Skeletal muscle satellite cell (primary cell): ENCODE results near the gene C1QL4.

Experiments
- H3K27me3 ChIP-seq: 2 replicates; pipeline ENCODE4 v1.7.0; 2013; ENCODE audit warnings: low read length; ENCODE audit not compliant: control insufficient read depth, insufficient read depth
- H3K36me3 ChIP-seq: 2 replicates; pipeline ENCODE4 v1.7.0; 2013; ENCODE audit warnings: mild to moderate bottlenecking, control low read depth, low read length; ENCODE audit not compliant: insufficient read depth
- H3K4me1 ChIP-seq: 2 replicates; pipeline ENCODE4 v1.7.0; 2013; ENCODE audit warnings: low read length; ENCODE audit not compliant: control insufficient read depth, insufficient read depth
- H3K4me2 ChIP-seq: 2 replicates; pipeline ENCODE4 v1.7.0; 2013; ENCODE audit warnings: mild to moderate bottlenecking, low read length
- H3K4me3 ChIP-seq: 2 replicates; pipeline ENCODE4 v1.7.0; 2013; ENCODE audit warnings: low read length
- H3K9ac ChIP-seq: 2 replicates; pipeline ENCODE4 v1.7.0; 2013; ENCODE audit warnings: mild to moderate bottlenecking, low read depth, low read length, moderate library complexity
- H3K9me3 ChIP-seq: replicated peaks from 2 replicates; pipeline ENCODE4 v1.7.0; 2013; ENCODE audit warnings: mild to moderate bottlenecking, control low read depth, low read length

C1QL4 gene

DNA sequence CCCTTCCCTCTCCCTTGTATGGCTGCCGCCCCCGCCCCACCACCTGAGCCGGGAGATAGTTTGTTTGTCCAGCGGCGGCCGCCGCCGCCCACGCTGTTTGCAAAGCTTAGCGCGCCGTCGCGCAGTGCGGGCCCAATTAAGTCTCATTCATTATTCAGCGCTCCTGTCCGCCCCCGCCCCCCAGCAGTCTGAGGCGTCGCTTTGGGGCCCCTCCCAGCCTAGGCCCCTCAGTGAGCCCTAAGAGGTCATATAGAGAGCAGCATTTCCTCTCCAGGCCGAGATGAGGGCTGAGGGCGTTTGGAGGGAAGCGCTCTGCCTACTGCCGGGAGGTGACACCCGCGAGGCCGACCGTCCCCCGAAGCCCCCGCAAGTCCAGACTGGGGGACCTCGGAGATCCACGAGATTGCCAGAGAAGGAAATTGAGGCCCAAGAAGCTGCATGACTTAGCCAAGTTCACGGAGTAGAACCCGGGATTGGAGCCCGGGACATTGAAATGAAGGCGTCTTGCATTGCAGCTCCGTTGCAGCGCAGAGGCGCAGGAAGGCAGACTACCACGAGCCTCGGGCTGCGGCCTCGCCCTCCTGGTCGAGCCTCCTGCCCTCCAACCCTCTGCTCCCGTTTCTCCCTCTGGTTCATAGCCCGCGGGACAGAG, 9.8 kb upstream of the C1QL4 start, which contains the start of gene DNAJC22:
Gene DNAJC22, plus strand, starts transcription at position 230 of the 652 bp plus-strand sequence. CDS start 1,985 bp downstream, outside the sequence.
- Histone ChIP-seq H3K27me3 (peaks cover 35% of the 10 kb centered on the region), H3K9ac (peak within 1 kb of the TSS; percentile 46), H3K4me1 (peaks cover 49% of the 10 kb centered on the region)

GRCh38 chr12:49345825-49346658, 9.1 kb upstream of the C1QL4 start:
- Histone ChIP-seq H3K4me2 (peak overlapping the region; percentile 94), H3K9me3 (no peaks in the 10 kb centered on the region), H3K27me3 (peaks cover 38% of the 10 kb centered on the region), H3K9ac (peak overlapping the region; percentile 46), H3K4me3 (peak overlapping the region; percentile 67), H3K4me1 (peaks cover 49% of the 10 kb centered on the region), H3K36me3 (peaks cover under 1% of the 10 kb centered on the region)

More for the DNA sequence above, 9.8 kb upstream of the C1QL4 start, which contains the start of gene DNAJC22:
- Histone ChIP-seq H3K36me3 (peaks cover 2% of the 10 kb centered on the region), H3K4me2 (peak within 1 kb of the TSS; percentile 94), H3K9me3 (no peaks in the 10 kb centered on the region), H3K4me3 (peak within 1 kb of the TSS; percentile 67)

GRCh38 chr12:49345051-49345824, 8.2 kb upstream of the C1QL4 start:
- peaks cover 49% of the 10 kb centered on the region for H3K4me1 ChIP-seq
- peak overlapping the region; percentile 94 for H3K4me2 ChIP-seq
- peak overlapping the region; percentile 46 for H3K9ac ChIP-seq
- H3K36me3 ChIP-seq, result no peaks in the 10 kb centered on the region
- peak overlapping the region; percentile 67 for H3K4me3 ChIP-seq
- peaks cover 45% of the 10 kb centered on the region for H3K27me3 ChIP-seq
- H3K9me3 ChIP-seq, result no peaks in the 10 kb centered on the region

DNA sequence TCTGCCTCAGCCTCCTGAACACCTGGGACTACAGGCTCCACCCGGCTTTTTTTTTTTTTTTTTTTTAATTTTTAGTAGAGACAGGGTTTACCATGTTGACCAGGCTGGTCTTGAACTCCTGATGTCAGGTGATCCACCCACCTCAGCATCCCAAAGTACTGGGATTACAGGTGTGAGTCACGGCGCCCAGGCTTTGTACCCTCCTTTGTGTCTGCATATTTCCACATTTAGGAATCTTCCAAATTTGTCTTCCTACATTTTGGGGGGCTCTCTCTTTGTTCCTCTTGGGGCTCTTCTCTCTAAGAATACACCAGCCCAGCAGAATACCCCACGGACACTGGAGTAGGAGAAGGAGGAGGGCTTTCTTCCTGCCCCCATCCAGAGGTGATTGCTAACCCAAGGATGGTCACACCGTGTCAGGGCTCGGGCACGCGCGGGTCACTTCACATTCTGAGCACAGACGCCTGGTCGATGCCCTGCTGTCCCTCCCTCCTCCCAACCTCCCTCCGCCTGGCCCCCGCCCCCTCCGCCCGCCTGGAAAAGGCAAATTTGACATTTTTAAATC, 7.6 kb upstream of the C1QL4 start:
- Histone ChIP-seq H3K4me3 (no peak overlapping the region), H3K27me3 (peaks cover 48% of the 10 kb centered on the region)

GRCh38 chr12:49342914-49343731, 6.1 kb upstream of the C1QL4 start:
- no peaks in the 10 kb centered on the region for H3K9me3 ChIP-seq
- peaks cover 41% of the 10 kb centered on the region for H3K4me1 ChIP-seq
- H3K9ac ChIP-seq, result no peak overlapping the region

More for the DNA sequence above, 7.6 kb upstream of the C1QL4 start:
- H3K4me2 ChIP-seq, result no peak overlapping the region
- H3K9ac ChIP-seq, result no peak overlapping the region
- peaks cover 49% of the 10 kb centered on the region for H3K4me1 ChIP-seq
- no peaks in the 10 kb centered on the region for H3K36me3 ChIP-seq
- H3K9me3 ChIP-seq, result no peaks in the 10 kb centered on the region

GRCh38 chr12:49342066-49342913, 5.3 kb upstream of the C1QL4 start:
- Histone ChIP-seq H3K27me3 (peaks cover 53% of the 10 kb centered on the region), H3K9ac (peak overlapping the region; percentile 24), H3K36me3 (no peaks in the 10 kb centered on the region), H3K4me1 (peaks cover 33% of the 10 kb centered on the region), H3K9me3 (no peaks in the 10 kb centered on the region), H3K4me3 (peak overlapping the region; percentile 53), H3K4me2 (peak overlapping the region; percentile 81)

More at GRCh38 chr12:49342914-49343731, 6.1 kb upstream of the C1QL4 start:
- H3K27me3 ChIP-seq, result peaks cover 54% of the 10 kb centered on the region
- peak overlapping the region; percentile 53 for H3K4me3 ChIP-seq
- no peaks in the 10 kb centered on the region for H3K36me3 ChIP-seq
- peak overlapping the region; percentile 81 for H3K4me2 ChIP-seq

GRCh38 chr12:49341777-49342065, 4.7 kb upstream of the C1QL4 start:
- peaks cover 50% of the 10 kb centered on the region for H3K27me3 ChIP-seq
- no peak overlapping the region for H3K9ac ChIP-seq
- H3K36me3 ChIP-seq, result no peaks in the 10 kb centered on the region
- H3K9me3 ChIP-seq, result no peaks in the 10 kb centered on the region
- peaks cover 30% of the 10 kb centered on the region for H3K4me1 ChIP-seq
- no peak overlapping the region for H3K4me3 ChIP-seq
- peak overlapping the region; percentile 81 for H3K4me2 ChIP-seq

DNA sequence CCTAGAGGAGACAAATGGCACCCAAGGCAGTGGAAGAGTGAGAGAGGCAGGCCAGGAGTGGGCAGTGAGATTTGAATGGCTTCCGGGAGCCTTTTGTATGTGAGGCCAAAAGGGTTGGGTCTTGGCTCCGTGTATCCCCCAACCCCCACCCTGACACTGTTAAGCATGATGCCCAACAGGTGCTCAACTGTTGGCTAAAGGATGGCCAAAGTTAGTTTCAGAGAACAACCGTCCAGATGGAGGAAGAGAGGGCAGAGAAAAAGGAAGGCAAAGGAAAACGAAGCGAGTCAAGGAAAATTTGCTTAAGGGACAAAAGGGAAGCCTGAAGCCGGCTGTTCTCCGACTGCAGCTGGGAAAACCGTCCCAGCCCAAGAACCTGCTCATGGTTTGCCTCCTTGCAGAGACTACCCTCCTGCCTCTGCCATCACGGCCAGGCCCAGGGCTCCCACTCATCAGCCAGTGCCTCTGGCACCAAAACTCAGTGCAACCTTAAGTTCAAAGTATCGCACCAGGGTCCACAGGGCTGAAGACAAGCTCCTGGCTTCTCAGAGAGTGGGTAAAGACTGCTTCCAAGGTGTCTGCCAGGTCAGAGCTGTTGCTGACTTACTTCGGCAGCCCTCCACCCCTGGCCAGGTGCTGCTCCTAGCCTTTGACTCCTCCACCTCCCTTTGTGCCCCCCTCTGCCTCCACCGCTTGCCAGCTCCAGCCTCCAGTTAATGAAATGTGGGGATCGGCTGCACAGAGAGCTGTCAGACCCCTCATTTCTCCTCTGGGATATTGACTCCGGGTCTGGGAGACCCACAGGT, 4.2 kb upstream of the C1QL4 start:
- Histone ChIP-seq H3K9me3 (no peaks in the 10 kb centered on the region), H3K36me3 (no peaks in the 10 kb centered on the region), H3K4me1 (peaks cover 29% of the 10 kb centered on the region), H3K27me3 (peaks cover 50% of the 10 kb centered on the region), H3K4me3 (no peak overlapping the region), H3K4me2 (no peak overlapping the region), H3K9ac (no peak overlapping the region)

- Histone ChIP-seq H3K9ac (no peak overlapping the region), H3K36me3 (no peaks in the 10 kb centered on the region), H3K9me3 (no peaks in the 10 kb centered on the region), H3K4me3 (no peak overlapping the region), H3K27me3 (peaks cover 49% of the 10 kb centered on the region), H3K4me2 (no peak overlapping the region), H3K4me1 (peaks cover 21% of the 10 kb centered on the region)
These were observed 3.3 kb upstream of the C1QL4 start for GRCh38 chr12:49340095-49340870.
